PC-9 (cell line): Measurements from ENCODE around the gene ACVR1. TPM values are rescaled to one million over a fixed set of nuclear protein-coding genes. Genes with fewer than 3 reads are reported as not detected.
"Not testable (repeated sequence)": the region's sequence is repeated elsewhere in the genome, so short reads cannot be mapped to it uniquely, and the experiment has no call there.

Experiments used
- BruUV-seq: library from RNA; stranded (reverse); fragments of 400-500 nt; replicated peaks from 2 replicates; lab custom pipeline; 2021; lab: Mats Ljungman, UMichigan
- CTCF ChIA-PET: fragments of 300-600 bp; sonication (Branson Sonifier 250); formaldehyde crosslinking; loops from one replicate; lab custom pipeline; 2022; ENCODE audit warnings: antibody characterized with exemption; lab: Charles Lee
- POLR2A ChIA-PET: fragments of 300-600 bp; sonication (Branson Sonifier 250); formaldehyde crosslinking; loops from one replicate; lab custom pipeline; 2022; ENCODE audit warnings: antibody characterized with exemption; ENCODE audit not compliant: unreplicated experiment; lab: Charles Lee
- DNase-seq, 2 experiments: peaks; one replicate each; pipeline versions ENCODE4 v3.0.0 to v3.0.0-alpha.2; 2015 to 2022; ENCODE audit warnings: mixed read lengths in 1 of 2
- H2AFZ ChIP-seq: fragments of 200-600 bp; sonication (generic); 2 replicates; pipeline ENCODE4 v1.8.1; 2017; ENCODE audit warnings: antibody characterized with exemption
- H3F3A ChIP-seq: fragments of 200-600 bp; sonication (generic); 2 replicates; pipeline ENCODE4 v1.8.1; 2017; ENCODE audit warnings: antibody characterized with exemption, mild to moderate bottlenecking, low read depth; ENCODE audit not compliant: insufficient read depth
- H3K27ac ChIP-seq: fragments of 200-600 bp; sonication (generic); 2 replicates; pipeline ENCODE4 v1.6.1; 2016; ENCODE audit warnings: mixed run types
- H3K27me3 ChIP-seq: fragments of 200-600 bp; sonication (generic); 2 replicates; pipeline ENCODE4 v1.6.1; 2016; ENCODE audit warnings: low read depth, mixed run types; ENCODE audit not compliant: insufficient read depth
- H3K36me3 ChIP-seq: fragments of 200-600 bp; sonication (generic); 2 replicates; pipeline ENCODE4 v1.6.1; 2016; ENCODE audit warnings: low read depth, mixed run types
- H3K4me1 ChIP-seq: fragments of 200-600 bp; sonication (generic); replicated peaks from 2 replicates; pipeline ENCODE4 v1.6.1; 2016; ENCODE audit warnings: mixed run types; ENCODE audit not compliant: insufficient read depth
- H3K4me2 ChIP-seq: fragments of 200-600 bp; sonication (generic); 2 replicates; pipeline ENCODE4 v1.6.1; 2017; ENCODE audit warnings: mixed run types
- H3K4me3 ChIP-seq: fragments of 200-600 bp; sonication (generic); 2 replicates; pipeline ENCODE4 v1.6.1; 2016; ENCODE audit warnings: mixed run types
- H3K79me2 ChIP-seq: fragments of 200-600 bp; sonication (generic); 2 replicates; pipeline ENCODE4 v1.6.1; 2017; ENCODE audit warnings: low read depth, mixed run types
- H3K9me2 ChIP-seq: fragments of 200-600 bp; sonication (generic); 2 replicates; pipeline ENCODE4 v1.8.1; 2017; ENCODE audit warnings: mild to moderate bottlenecking; ENCODE audit not compliant: insufficient read depth
- H3K9me3 ChIP-seq: fragments of 200-600 bp; sonication (generic); 2 replicates; pipeline ENCODE4 v1.8.1; 2016; ENCODE audit warnings: low read depth; ENCODE audit not compliant: insufficient read depth
- H4K20me1 ChIP-seq: fragments of 200-600 bp; sonication (generic); 2 replicates; pipeline ENCODE4 v1.8.1; 2017; ENCODE audit not compliant: insufficient read depth
- CTCF ChIP-seq: fragments of 200-600 bp; sonication (generic); conservative IDR thresholded peaks from 2 replicates; pipeline ENCODE4 v1.6.1; 2017; ENCODE audit warnings: mixed run types, antibody characterized with exemption, mild to moderate bottlenecking, moderate library complexity
- EZH2 ChIP-seq: fragments of 200-600 bp; sonication (generic); IDR thresholded peaks from 2 replicates; pipeline ENCODE4 v1.8.0; 2017; ENCODE audit warnings: antibody characterized with exemption, low read depth
- intact Hi-C: fragments of 100-400 bp; cut with micrococcal nuclease; formaldehyde crosslinking; loops from one replicate; pipeline ENCODE4 v1.10.0; 2022; ENCODE audit not compliant: unreplicated experiment
- total RNA-seq: library from RNA; stranded (reverse); gene quantifications from 2 replicates; pipeline ENCODE4 v1.2.3, GENCODE V29; 2021

The ACVR1 gene
- total RNA-seq, 1 experiment from 2014 or later = 8.9 TPM

- DNase-seq = no peak
- POLR2A ChIA-PET = no interaction called here
- intact Hi-C loops = no loop called here
These were observed 153.4 kb downstream of the ACVR1 start for GRCh38 chr2:157722580-157723234.

GRCh38 chr2:157720504-157720903, 155.6 kb downstream of the ACVR1 start:
- Histone ChIP-seq H3F3A (no peaks in the 10 kb centered on the region), H3K9me3 (no peaks in the 10 kb centered on the region), H3K4me3 (no peak overlapping the region), H3K9me2 (no peaks in the 10 kb centered on the region), H3K4me1 (no peaks in the 10 kb centered on the region), H3K79me2 (no peaks in the 10 kb centered on the region), H3K27me3 (no peaks in the 10 kb centered on the region), H4K20me1 (no peaks in the 10 kb centered on the region), H3K4me2 (no peak overlapping the region), H3K27ac (no peak overlapping the region), H2AFZ (no peak overlapping the region), H3K36me3 (no peaks in the 10 kb centered on the region)
- ChIA-PET POLR2A (no interaction called here), CTCF (no interaction called here)
- intact Hi-C loops = no loop called here
- BruUV-seq = no TSS peak
- no peak for DNase-seq
- no peak for TF ChIP-seq CTCF
- no peak for TF ChIP-seq EZH2

More at GRCh38 chr2:157722580-157723234, 153.4 kb downstream of the ACVR1 start:
- H3K4me2 ChIP-seq = no peak overlapping the region
- TF ChIP-seq EZH2 (no peak), CTCF (no peak)
- H3K9me2 ChIP-seq = no peaks in the 10 kb centered on the region
- CTCF ChIA-PET = no interaction called here
- no peaks in the 10 kb centered on the region for H3K27me3 ChIP-seq
- no peak overlapping the region for H3K4me3 ChIP-seq
- no peaks in the 10 kb centered on the region for H3K36me3 ChIP-seq
- H3F3A ChIP-seq = no peaks in the 10 kb centered on the region
- H3K79me2 ChIP-seq = no peaks in the 10 kb centered on the region
- no peaks in the 10 kb centered on the region for H3K9me3 ChIP-seq
- H2AFZ ChIP-seq = no peak overlapping the region
- no peak overlapping the region for H3K27ac ChIP-seq
- no TSS peak for BruUV-seq
- no peaks in the 10 kb centered on the region for H3K4me1 ChIP-seq
- H4K20me1 ChIP-seq = no peaks in the 10 kb centered on the region

GRCh38 chr2:157704653-157705052, 171.5 kb downstream of the ACVR1 start:
- H3K9me2 ChIP-seq, H3K27ac ChIP-seq, H2AFZ ChIP-seq, H4K20me1 ChIP-seq, H3K4me3 ChIP-seq, H3K27me3 ChIP-seq, H3K9me3 ChIP-seq, H3K4me1 ChIP-seq, H3F3A ChIP-seq, H3K79me2 ChIP-seq, BruUV-seq, DNase-seq, CTCF ChIA-PET, intact Hi-C loops, H3K36me3 ChIP-seq, POLR2A ChIA-PET, H3K4me2 ChIP-seq: not testable (repeated sequence)

GRCh38 chr2:157704148-157704547, 172.0 kb downstream of the ACVR1 start:
- H3K9me3 ChIP-seq, DNase-seq, H3K9me2 ChIP-seq, H4K20me1 ChIP-seq, H3K27me3 ChIP-seq, H3F3A ChIP-seq, CTCF ChIA-PET, intact Hi-C loops, H3K4me2 ChIP-seq, H3K79me2 ChIP-seq, BruUV-seq, H3K27ac ChIP-seq, H3K36me3 ChIP-seq, H3K4me3 ChIP-seq, H3K4me1 ChIP-seq, H2AFZ ChIP-seq: not testable (repeated sequence)
- POLR2A ChIA-PET = interaction anchor here (0.5 kb wide), 1 partner anchor 131 kb away, joined by 9 read pairs; no protein-coding TSS in a partner anchor
